Measurements from ENCODE around the gene CYP11A1.
"Not testable (repeated sequence)": the region's sequence is repeated elsewhere in the genome, so short reads cannot be mapped to it uniquely, and the experiment has no call there.

Gene CYP11A1

DNA sequence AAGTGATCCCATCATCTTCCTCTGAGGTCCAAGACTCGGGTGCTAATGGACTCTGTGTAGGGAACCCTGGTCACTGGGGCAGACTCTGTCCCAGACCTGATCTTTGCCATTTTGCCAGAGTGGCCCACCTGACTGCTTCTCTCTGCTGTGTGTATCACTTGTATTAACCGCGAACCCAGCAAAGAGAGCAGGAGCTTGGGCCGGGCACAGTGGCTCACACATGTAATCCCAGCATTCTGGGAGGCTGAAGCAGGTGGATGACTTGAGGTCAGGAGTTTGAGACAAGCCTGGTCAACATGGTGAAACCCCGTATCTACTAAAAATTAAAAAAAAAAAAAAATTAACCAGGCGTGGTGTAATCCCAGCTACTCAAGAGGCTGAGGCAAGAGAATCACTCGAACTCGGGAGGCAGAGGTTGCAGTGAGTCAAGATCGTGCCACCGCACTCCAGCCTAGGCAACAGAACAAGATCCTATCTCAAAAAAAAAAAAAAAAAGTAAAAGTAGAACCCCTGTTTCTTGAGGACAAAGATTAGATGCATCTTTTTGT is 32.9 kb upstream of the CYP11A1 start:
- DNase-seq = no peak

DNA sequence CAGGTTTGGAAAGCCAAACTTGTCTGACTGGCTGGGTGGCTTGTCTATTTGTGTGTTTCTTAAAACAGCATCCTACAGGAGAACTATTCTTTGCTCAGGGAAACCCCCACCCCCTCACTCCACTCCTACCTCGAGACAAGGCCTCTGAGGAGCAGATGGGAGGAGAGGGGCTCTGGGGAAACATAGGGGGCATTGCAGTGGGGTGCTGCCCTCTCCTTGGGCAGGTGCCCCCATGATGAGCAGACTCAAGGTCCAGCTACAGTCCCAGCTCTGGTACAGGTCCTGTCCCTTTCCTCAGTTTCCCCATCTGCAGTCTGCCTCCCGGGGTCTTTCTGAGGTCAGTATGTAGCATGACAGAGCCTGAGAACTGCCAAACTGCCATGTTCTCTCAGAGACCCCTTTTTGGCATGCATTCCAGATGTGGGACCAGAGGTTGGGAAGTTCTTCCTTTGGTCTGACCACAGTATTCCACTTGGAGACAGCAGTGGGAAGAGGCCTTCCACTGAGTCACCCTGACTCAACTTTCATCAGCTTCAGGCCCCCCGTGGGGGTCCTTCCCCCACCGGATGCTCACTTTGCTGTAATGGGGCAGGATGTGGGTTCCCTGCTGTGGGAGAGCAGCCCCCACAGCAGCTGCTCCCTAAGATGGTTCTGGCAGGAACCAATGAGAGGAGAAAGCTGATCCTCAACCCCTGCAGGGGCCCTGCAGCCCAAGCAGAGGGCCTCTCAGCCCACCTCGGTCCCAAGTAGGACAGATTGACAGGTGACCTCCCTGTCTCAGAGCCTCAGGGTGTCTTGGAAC is 32.3 kb upstream of the CYP11A1 start:
- no peak for DNase-seq

- no peak for DNase-seq
Observed at GRCh38 chr15:74399100-74399499, 31.7 kb upstream of the CYP11A1 start.

DNA sequence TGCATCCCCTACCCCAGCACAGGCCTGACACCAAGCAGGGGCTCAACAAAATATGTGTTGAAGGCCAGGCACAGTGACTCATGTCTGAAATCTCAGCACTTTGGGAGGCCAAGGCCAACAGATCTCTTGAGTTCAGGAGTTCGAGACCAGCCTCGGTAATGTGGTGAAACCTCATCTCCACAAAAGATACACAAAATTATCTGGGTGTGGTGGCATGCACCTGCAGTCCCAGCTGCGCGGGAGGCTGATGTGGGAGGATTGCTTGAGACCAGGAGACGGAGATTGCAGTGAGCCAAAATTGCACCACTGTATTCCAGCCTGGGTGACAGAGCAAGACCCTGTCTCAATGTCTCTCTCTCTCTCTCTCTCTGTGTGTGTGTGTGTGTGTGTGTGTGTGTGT is 30.7 kb upstream of the CYP11A1 start:
- DNase-seq = no peak

DNA sequence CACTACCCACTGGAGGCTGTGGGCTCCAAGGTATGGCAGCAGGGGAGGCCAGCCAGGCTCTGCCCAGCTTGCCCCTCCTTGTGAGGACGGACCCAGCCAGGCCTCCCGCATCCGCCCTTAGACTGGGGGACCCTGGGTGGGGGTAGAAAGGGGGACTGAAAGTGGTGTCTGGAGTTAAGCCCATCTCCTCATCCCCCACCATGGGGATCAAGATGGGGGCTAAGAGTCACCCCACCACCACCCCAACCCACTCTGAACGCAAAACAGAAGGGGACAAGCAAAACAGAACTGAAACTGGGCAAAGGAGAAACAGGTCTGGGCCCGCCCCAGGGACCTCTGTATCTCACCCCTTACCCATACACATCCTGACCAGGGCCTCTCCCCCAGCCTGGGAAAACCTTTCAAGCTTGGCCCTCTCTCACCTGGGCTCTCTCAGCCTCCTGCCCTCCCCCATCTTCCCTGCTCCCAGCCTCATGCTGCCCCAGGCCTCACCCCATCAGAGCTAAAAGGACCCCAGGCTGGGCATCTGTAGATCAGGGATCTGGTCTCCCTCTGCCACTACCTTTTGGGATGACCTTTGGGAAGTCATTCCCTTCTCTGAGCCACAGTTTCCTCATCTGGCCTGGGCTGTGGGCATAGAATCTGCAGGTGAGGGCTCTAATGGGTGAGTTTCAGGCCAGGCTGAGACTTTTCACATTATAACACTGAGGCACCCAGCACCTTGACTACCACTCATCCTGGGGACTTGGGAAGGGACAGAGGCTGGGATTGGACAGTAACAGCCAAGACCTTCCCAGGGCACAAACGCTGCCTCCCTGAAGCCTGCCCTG is 30.0 kb upstream of the CYP11A1 start:
- DNase-seq = peak; percentile 65

- DNase-seq = peak; percentile 85
Observed at GRCh38 chr15:74396445-74397238, 29.2 kb upstream of the CYP11A1 start.

GRCh38 chr15:74396146-74396438 is 28.6 kb upstream of the CYP11A1 start:
- DNase-seq = no peak

DNA sequence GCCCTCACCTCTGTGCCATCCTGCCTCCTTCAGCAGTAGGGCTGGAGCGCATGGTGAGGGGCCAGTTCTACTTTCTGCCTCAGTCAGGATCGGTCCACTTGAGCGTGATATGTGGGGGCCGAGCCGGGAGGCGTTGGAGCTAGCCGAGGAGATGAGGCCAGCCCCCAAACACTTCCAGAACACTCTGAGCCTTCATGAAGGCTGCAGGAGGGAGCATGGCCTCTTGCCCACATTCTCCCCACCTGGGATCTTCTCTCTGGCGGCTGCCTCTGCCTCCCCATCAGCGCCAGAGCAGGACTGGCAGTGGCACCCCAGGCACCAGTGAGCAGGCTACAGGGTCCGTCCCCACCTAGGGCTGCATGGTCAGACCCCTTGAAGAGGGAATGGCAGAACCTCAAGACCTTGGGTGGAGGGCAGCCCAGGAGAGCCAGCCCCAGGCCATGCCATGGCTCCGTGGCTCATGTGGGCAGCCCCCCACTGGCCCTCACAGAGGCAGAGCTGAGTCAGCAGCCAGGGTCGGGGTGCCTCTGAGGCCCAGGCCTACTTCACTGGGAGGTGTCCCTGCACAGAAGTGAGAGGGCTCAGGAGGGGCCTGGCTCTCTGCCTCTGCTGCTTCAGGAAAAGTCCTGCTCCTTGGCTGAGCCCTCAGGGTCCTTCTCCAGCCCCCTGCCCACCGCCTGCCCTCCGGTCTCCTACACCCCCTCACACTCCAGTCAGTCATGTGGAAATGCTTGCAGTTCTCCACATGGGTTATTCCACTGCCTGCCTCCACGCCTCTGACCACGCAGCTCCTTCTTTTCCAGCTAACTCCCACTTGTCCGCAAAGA is 28.1 kb upstream of the CYP11A1 start:
- DNase-seq = no peak

DNA sequence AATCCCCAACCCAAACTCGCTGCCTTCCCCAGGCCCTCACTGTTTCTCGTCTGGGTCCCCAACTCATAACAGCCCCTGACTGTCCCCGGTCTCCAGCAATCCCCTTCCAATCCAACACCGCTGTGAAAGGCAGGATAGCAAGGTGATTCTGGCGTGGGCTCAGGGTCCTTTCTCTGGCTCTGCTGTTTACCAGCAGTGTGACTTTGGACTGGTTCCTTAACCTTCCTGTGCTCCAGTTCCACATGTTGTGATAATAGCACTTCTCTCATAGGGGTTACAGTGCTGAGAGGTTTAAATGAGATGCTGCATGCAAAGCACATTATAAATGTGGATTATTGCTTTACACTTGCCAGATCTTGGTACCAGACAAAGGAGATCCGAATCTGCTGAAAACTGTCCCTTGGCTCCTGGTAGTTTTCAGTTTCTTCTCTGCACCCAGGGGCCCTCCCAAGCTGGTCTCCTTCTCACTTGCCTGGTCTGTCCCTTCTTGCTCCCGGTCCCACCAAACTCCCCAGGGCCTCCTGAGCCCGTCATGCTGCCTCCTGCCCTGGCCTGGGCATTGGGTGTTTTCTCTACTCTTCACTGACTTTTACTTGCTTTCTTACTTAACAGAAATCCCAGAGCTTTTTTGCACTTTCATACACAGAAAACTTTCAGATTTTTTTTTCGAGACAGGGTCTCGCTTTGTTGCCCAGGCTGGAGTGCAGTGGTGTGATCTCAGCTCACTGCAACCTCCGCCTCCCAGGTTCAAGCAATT is 26.8 kb upstream of the CYP11A1 start:
- no peak for DNase-seq

- DNase-seq = no peak
Observed at GRCh38 chr15:74393423-74393822, 26.0 kb upstream of the CYP11A1 start.

DNA sequence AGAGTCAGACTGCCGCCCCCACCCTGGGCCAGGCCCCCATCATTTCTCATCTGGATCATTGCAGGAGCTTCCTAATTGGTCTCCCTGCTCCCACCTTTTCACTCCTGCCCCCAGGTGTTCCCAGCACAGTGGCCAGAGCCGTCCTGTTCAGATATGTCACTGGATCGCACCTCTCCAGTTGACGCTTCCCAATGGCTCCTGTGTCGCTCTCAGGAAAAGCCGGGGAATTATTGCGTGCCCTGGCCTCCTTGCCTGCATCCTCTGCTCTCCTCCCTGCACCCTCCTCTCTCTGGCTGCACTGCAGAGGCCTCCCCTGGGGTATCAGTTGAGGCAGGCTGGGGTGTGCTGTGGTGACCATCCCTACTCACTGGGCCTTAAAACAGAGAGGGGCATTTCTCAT is 25.5 kb upstream of the CYP11A1 start:
- no peak for DNase-seq

DNA sequence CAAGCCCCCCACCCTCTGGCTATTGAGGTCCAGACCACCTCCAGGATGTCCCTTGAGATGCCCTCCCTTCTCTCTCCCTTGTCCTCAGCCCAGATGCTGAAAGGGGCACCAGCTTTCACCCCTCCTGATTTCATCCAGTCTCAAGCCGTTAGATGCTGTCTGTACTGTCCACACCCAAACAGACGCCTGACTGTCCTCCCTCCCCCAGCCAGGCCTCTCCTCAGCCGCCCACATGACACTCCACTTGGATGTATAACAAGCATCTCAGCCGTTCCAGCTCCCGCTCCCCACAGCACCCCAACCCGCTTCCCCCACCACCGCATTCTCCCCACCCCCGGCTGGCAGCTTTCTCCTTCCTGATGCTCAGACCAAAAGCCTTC is 25.0 kb upstream of the CYP11A1 start:
- no peak for DNase-seq

- no peak for DNase-seq
Observed at GRCh38 chr15:74391582-74392450, 24.4 kb upstream of the CYP11A1 start.

- no peak for DNase-seq
Observed at GRCh38 chr15:74390647-74391288, 23.3 kb upstream of the CYP11A1 start.

DNA sequence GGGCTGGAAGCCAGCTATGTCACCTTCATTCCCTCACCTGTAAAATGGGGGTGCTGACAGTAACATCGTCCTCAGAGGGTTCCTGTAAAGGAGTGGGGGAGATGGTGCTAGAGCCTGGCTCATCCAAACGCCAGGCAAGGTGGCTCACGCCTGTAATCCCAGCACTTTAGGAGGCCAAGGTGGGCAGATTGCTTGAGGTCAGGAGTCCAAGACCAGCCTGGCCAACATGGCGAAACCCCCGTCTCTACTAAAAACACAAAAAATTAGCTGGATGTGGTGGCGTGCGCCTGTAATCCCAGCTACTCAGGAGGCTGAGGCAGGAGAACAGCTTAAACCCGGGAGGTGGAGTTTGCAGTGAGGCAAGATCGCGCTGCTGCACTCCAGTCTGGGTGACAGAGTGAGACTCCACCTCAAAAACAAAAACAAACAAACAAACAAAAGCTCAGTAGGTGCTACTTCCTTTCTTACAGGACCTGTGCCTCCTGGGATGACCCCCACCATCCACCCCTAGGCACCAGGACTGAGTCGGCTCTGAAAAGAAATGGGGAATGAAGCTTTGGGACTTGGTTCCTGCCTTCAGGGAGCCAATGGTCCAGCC is 22.7 kb upstream of the CYP11A1 start:
- DNase-seq = not testable (repeated sequence)

GRCh38 chr15:74389241-74390048 is 22.0 kb upstream of the CYP11A1 start:
- DNase-seq = no peak

GRCh38 chr15:74388363-74388951 is 21.0 kb upstream of the CYP11A1 start:
- DNase-seq = no peak

DNA sequence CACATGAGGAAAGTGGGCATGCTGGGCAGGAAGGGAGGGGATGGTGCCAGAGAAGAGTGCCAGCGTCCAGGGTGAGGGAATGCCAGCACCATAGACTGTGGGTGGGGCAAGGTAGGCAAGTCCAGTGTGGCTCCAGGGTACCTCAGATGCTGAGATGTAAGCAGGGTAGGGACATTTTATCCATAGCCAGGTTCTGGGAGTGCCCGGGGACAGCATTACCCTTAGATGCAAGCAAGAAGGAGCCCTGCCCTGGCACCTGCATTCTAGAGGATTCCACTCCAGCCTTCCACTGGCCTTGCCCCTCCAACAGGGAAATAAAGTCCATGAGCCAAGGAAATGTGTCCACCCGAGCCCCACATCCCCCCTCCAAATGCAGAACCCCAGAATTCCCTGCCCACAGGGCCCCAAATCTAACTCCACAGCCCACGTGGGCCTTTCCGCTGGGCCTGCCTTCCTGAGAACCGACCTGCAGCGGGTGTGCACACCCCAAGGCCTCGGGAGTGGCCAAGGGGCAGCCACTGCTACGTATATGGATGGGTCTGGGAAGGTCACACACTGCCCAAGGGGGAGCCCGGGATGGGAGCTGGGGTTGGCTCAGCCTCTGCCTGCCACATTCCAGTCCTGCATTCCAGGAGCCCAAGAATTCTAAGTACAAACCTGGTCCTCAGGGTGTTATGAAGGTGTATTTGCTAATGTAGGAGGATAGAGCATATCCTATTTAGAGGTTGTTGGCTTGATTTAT is 20.3 kb upstream of the CYP11A1 start:
- DNase-seq = no peak

Data from CD4-positive, alpha-beta T cell treated with Interleukin-15 for 1 hour (primary cell).